WTC11 (cell line): ENCODE measurements around the gene CLCN6. TPM values are rescaled to one million over a fixed set of nuclear protein-coding genes. Genes with fewer than 3 reads are reported as not detected.

Experiments used
- ATAC-seq: fragments of 200-7000 bp; cut with Tn5 transposase; 2 replicates; pipeline ENCODE4 v1.10.0; 2021; ENCODE audit warnings: mild to moderate bottlenecking, moderate library complexity
- CTCF ChIA-PET: fragments of 300-600 bp; sonication (Branson Sonifier 250); formaldehyde crosslinking; loops from one replicate; lab custom pipeline; 2021; ENCODE audit warnings: antibody characterized with exemption; lab: Charles Lee
- POLR2A ChIA-PET: fragments of 350-600 bp; sonication (Branson Sonifier 250); formaldehyde crosslinking; loops from one replicate; lab custom pipeline; 2021; ENCODE audit warnings: antibody characterized with exemption; lab: Charles Lee
- DNase-seq: peaks from one replicate; pipeline ENCODE4 v3.0.0; 2021; ENCODE audit warnings: low spot score
- H3K27ac Mint-ChIP-seq: 2 replicates; pipeline ENCODE4 v1.8.0; 2021; ENCODE audit warnings: mixed read lengths
- H3K27me3 Mint-ChIP-seq: 2 replicates; pipeline ENCODE4 v1.8.0; 2021; ENCODE audit warnings: low read depth, mild to moderate bottlenecking, moderate library complexity, mixed read lengths
- H3K36me3 Mint-ChIP-seq: 2 replicates; pipeline ENCODE4 v1.8.0; 2021; ENCODE audit warnings: mixed read lengths
- H3K4me1 Mint-ChIP-seq: 2 replicates; pipeline ENCODE4 v1.8.0; 2022; ENCODE audit warnings: mixed read lengths
- H3K4me3 Mint-ChIP-seq: 2 replicates; pipeline ENCODE4 v1.8.0; 2021; ENCODE audit warnings: mild to moderate bottlenecking, moderate library complexity, mixed read lengths
- H3K9me3 Mint-ChIP-seq: 2 replicates; pipeline ENCODE4 v1.8.0; 2021; ENCODE audit warnings: mixed read lengths
- ATF1 ChIP-seq: sonication (generic); formaldehyde crosslinking; IDR thresholded peaks from 2 replicates; pipeline ENCODE4 v1.8.1; 2023; ENCODE audit warnings: mild to moderate bottlenecking, moderate library complexity, missing genetic modification reagents
- ATF3 ChIP-seq: sonication (generic); formaldehyde crosslinking; conservative IDR thresholded peaks from 2 replicates; pipeline ENCODE4 v1.8.1; 2022; ENCODE audit warnings: mild to moderate bottlenecking, missing genetic modification reagents
- JUN ChIP-seq: sonication (generic); formaldehyde crosslinking; IDR thresholded peaks from 2 replicates; pipeline ENCODE4 v1.8.0; 2023; ENCODE audit warnings: mild to moderate bottlenecking, missing genetic modification reagents
- MYBL2 ChIP-seq: sonication (generic); formaldehyde crosslinking; IDR thresholded peaks from 2 replicates; pipeline ENCODE4 v1.8.1; 2023; ENCODE audit warnings: mild to moderate bottlenecking, moderate library complexity, missing genetic modification reagents
- TEAD4 ChIP-seq: sonication (generic); formaldehyde crosslinking; IDR thresholded peaks from 2 replicates; pipeline ENCODE4 v1.8.0; 2022; ENCODE audit warnings: mild to moderate bottlenecking, missing genetic modification reagents
- ZNF121 ChIP-seq: sonication (generic); formaldehyde crosslinking; IDR thresholded peaks from 2 replicates; pipeline ENCODE4 v1.8.0; 2023; ENCODE audit warnings: missing genetic modification reagents
- ZNF281 ChIP-seq: sonication (generic); formaldehyde crosslinking; IDR thresholded peaks from 2 replicates; pipeline ENCODE4 v1.8.0; 2023; ENCODE audit warnings: mild to moderate bottlenecking, missing genetic modification reagents
- ZNF396 ChIP-seq: fragments of 250-450 bp; sonication (Bioruptor Pico); IDR thresholded peaks from 2 replicates; pipeline ENCODE4 v1.8.0; 2021; ENCODE audit warnings: mild to moderate bottlenecking, moderate library complexity, borderline replicate concordance
- ZNF425 ChIP-seq: fragments of 250-450 bp; sonication (Bioruptor Pico); conservative IDR thresholded peaks from 2 replicates; pipeline ENCODE4 v1.9.0; 2021; ENCODE audit warnings: mild to moderate bottlenecking
- ZNF671 ChIP-seq: fragments of 250-450 bp; sonication (Bioruptor Pico); IDR thresholded peaks from 2 replicates; pipeline ENCODE4 v1.8.0; 2021; ENCODE audit warnings: mild to moderate bottlenecking
- total RNA-seq: library from RNA; stranded (reverse); gene quantifications from 3 replicates; pipeline ENCODE4 v1.2.3, GENCODE V29; 2021
- TF ChIP-seq, protein P1 (sequence below): sonication (generic); formaldehyde crosslinking; IDR thresholded peaks from 2 replicates; pipeline ENCODE4 v1.8.0; 2023; ENCODE audit warnings: missing genetic modification reagents, mild to moderate bottlenecking, borderline replicate concordance
- TF ChIP-seq, protein P2 (sequence below): sonication (generic); formaldehyde crosslinking; IDR thresholded peaks from 2 replicates; pipeline ENCODE4 v1.8.1; 2023; ENCODE audit warnings: mild to moderate bottlenecking, missing genetic modification reagents
- TF ChIP-seq, protein P3 (sequence below): fragments of 200-600 bp; IDR thresholded peaks from 2 replicates; pipeline ENCODE4 v1.8.0; 2022; ENCODE audit warnings: antibody characterized with exemption

Gene CLCN6
- total RNA-seq, 1 experiment from 2014 or later = 22.3 TPM

GRCh38 chr1:11780380-11781147 lies 25.4 kb upstream of the CLCN6 start (continued):
- TF ChIP-seq ATF3 (CRISPR knock-in tag) = 0 out of 2 replicates have a peak, but pooled peaks have one; percentile 54
- TF ChIP-seq TEAD4 = no peak
- TF ChIP-seq ZNF425 (CRISPR knock-in tag) = no peak

- TF ChIP-seq ZNF121 (CRISPR knock-in tag) (no peak), ATF1 (CRISPR knock-in tag) (no peak), ZNF396 (CRISPR knock-in tag) (no peak), ZNF671 (CRISPR knock-in tag) (no peak), ZNF281 (no peak), JUN (no peak), MYBL2 (CRISPR knock-in tag) (no peak)
- TF ChIP-seq, protein P1, sequence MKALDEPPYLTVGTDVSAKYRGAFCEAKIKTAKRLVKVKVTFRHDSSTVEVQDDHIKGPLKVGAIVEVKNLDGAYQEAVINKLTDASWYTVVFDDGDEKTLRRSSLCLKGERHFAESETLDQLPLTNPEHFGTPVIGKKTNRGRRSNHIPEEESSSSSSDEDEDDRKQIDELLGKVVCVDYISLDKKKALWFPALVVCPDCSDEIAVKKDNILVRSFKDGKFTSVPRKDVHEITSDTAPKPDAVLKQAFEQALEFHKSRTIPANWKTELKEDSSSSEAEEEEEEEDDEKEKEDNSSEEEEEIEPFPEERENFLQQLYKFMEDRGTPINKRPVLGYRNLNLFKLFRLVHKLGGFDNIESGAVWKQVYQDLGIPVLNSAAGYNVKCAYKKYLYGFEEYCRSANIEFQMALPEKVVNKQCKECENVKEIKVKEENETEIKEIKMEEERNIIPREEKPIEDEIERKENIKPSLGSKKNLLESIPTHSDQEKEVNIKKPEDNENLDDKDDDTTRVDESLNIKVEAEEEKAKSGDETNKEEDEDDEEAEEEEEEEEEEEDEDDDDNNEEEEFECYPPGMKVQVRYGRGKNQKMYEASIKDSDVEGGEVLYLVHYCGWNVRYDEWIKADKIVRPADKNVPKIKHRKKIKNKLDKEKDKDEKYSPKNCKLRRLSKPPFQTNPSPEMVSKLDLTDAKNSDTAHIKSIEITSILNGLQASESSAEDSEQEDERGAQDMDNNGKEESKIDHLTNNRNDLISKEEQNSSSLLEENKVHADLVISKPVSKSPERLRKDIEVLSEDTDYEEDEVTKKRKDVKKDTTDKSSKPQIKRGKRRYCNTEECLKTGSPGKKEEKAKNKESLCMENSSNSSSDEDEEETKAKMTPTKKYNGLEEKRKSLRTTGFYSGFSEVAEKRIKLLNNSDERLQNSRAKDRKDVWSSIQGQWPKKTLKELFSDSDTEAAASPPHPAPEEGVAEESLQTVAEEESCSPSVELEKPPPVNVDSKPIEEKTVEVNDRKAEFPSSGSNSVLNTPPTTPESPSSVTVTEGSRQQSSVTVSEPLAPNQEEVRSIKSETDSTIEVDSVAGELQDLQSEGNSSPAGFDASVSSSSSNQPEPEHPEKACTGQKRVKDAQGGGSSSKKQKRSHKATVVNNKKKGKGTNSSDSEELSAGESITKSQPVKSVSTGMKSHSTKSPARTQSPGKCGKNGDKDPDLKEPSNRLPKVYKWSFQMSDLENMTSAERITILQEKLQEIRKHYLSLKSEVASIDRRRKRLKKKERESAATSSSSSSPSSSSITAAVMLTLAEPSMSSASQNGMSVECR = no peak
- TF ChIP-seq, protein P2, sequence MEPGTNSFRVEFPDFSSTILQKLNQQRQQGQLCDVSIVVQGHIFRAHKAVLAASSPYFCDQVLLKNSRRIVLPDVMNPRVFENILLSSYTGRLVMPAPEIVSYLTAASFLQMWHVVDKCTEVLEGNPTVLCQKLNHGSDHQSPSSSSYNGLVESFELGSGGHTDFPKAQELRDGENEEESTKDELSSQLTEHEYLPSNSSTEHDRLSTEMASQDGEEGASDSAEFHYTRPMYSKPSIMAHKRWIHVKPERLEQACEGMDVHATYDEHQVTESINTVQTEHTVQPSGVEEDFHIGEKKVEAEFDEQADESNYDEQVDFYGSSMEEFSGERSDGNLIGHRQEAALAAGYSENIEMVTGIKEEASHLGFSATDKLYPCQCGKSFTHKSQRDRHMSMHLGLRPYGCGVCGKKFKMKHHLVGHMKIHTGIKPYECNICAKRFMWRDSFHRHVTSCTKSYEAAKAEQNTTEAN (CRISPR knock-in tag) = no peak
- TF ChIP-seq, protein P3, sequence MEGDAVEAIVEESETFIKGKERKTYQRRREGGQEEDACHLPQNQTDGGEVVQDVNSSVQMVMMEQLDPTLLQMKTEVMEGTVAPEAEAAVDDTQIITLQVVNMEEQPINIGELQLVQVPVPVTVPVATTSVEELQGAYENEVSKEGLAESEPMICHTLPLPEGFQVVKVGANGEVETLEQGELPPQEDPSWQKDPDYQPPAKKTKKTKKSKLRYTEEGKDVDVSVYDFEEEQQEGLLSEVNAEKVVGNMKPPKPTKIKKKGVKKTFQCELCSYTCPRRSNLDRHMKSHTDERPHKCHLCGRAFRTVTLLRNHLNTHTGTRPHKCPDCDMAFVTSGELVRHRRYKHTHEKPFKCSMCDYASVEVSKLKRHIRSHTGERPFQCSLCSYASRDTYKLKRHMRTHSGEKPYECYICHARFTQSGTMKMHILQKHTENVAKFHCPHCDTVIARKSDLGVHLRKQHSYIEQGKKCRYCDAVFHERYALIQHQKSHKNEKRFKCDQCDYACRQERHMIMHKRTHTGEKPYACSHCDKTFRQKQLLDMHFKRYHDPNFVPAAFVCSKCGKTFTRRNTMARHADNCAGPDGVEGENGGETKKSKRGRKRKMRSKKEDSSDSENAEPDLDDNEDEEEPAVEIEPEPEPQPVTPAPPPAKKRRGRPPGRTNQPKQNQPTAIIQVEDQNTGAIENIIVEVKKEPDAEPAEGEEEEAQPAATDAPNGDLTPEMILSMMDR = no peak
- TF ChIP-seq, all 79 proteins: peak for 0
- H3K9me3 Mint-ChIP-seq = no peaks in the 10 kb centered on the region
- DNase-seq (no peak), ATAC-seq (no peak)
- POLR2A ChIA-PET = interaction anchor here (0.7 kb wide), 1 partner anchor 165 kb away, joined by 3 read pairs; no protein-coding TSS in a partner anchor
- peaks cover 11% of the 10 kb centered on the region for H3K4me1 Mint-ChIP-seq
- CTCF ChIA-PET = interaction anchor here (0.7 kb wide), 1 partner anchor 9 kb away, joined by 4 read pairs; no protein-coding TSS in a partner anchor
- no peak overlapping the region for H3K27ac Mint-ChIP-seq
- H3K27me3 Mint-ChIP-seq = no peaks in the 10 kb centered on the region
- H3K4me3 Mint-ChIP-seq = no peak overlapping the region
- no peaks in the 10 kb centered on the region for H3K36me3 Mint-ChIP-seq
Observed at GRCh38 chr1:11781297-11781696, 24.7 kb upstream of the CLCN6 start.
